Hepatocyte (in vitro differentiated cells): ENCODE measurements around the gene STAT5B.

Experiments used
- EZH2 ChIP-seq: fragments of 200-600 bp; sonication (generic); IDR thresholded peaks from 2 replicates; pipeline ENCODE4 v1.6.1; 2016; ENCODE audit warnings: antibody characterized with exemption, mild to moderate bottlenecking, borderline replicate concordance
- EZH2phosphoT487 ChIP-seq: fragments of 200-600 bp; sonication (generic); IDR thresholded peaks from one replicate; pipeline ENCODE4 v1.6.1; 2018; ENCODE audit warnings: antibody characterized with exemption, mild to moderate bottlenecking, low read depth, moderate library complexity; ENCODE audit not compliant: unreplicated experiment, severe bottlenecking

- no peak for TF ChIP-seq EZH2phosphoT487
- TF ChIP-seq EZH2 = no peak
Observed at GRCh38 chr17:42307362-42307927, 31.3 kb upstream of the STAT5B start.
